GM12891 (cell line): Measurements from ENCODE around the gene CCDC144A. TPM values are rescaled to one million over a fixed set of nuclear protein-coding genes. Genes with fewer than 3 reads are reported as not detected.
"Not testable (repeated sequence)": the region's sequence is repeated elsewhere in the genome, so short reads cannot be mapped to it uniquely, and the experiment has no call there.

Experiments used
- DNase-seq: peaks from one replicate; pipeline ENCODE4 v3.0.0; 2011; ENCODE audit warnings: low spot score; ENCODE audit not compliant: insufficient read length
- FAIRE-seq: peaks from 2 replicates; lab custom pipeline; 2011; peaks lifted over from hg19 to GRCh38; lab: Jason Lieb, UNC
- PAX5 ChIP-seq: IDR thresholded peaks from 2 replicates; pipeline ENCODE4 v1.6.1; 2011; ENCODE audit warnings: low read length, moderate library complexity, mild to moderate bottlenecking; ENCODE audit not compliant: insufficient read depth, severe bottlenecking
- POLR2A ChIP-seq: IDR thresholded peaks from 2 replicates; pipeline ENCODE4 v1.6.1; 2011; ENCODE audit warnings: low read depth, low read length, control low read depth
- POLR2AphosphoS5 ChIP-seq: IDR thresholded peaks from 2 replicates; pipeline ENCODE4 v1.6.1; 2011; ENCODE audit warnings: low read depth, low read length, control low read depth
- POU2F2 ChIP-seq: IDR thresholded peaks from 2 replicates; pipeline ENCODE4 v1.6.1; 2011; ENCODE audit warnings: low read depth, mild to moderate bottlenecking, control low read depth, low read length, moderate library complexity
- SPI1 ChIP-seq: IDR thresholded peaks from 2 replicates; pipeline ENCODE4 v1.6.1; 2011; ENCODE audit warnings: low read depth, low read length, control low read depth
- TAF1 ChIP-seq: IDR thresholded peaks from 2 replicates; pipeline ENCODE4 v1.6.1; 2011; ENCODE audit warnings: low read depth, low read length, control low read depth
- polyA plus RNA-seq: library from polyadenylated mRNA; unstranded; fragments of >200 nt; gene quantifications from one replicate; pipeline ENCODE4 v1.2.1, GENCODE V29; 2012; ENCODE audit warnings: low read depth, missing spikeins, inconsistent platforms; ENCODE audit not compliant: missing spikeins

Gene CCDC144A
- 1.2 TPM for polyA plus RNA-seq

- peak; percentile 62 for FAIRE-seq
- DNase-seq, result not testable (repeated sequence)
These were observed at the start of gene CCDC144A for GRCh38 chr17:16689731-16690281. Gene CCDC144A, plus strand, starts transcription at chr17:16690241. Its CDS starts 160 bp downstream, at chr17:16690401.

GRCh38 chr17:16649585-16649984, 40.5 kb upstream of the CCDC144A start:
- FAIRE-seq, result no peak
- DNase-seq, result no peak
- TF ChIP-seq POLR2A, result no peak
- no peak for TF ChIP-seq POU2F2
- no peak for TF ChIP-seq SPI1
- TF ChIP-seq POLR2AphosphoS5, result no peak
- no peak for TF ChIP-seq PAX5
- TF ChIP-seq TAF1, result no peak

- no peak for FAIRE-seq
- DNase-seq, result no peak
These were observed 37.8 kb upstream of the CCDC144A start for GRCh38 chr17:16652252-16652651.

GRCh38 chr17:16652847-16653366, 37.1 kb upstream of the CCDC144A start:
- TF ChIP-seq TAF1, result no peak
- no peak for TF ChIP-seq SPI1
- TF ChIP-seq POLR2A, result no peak
- TF ChIP-seq PAX5, result no peak
- no peak for TF ChIP-seq POU2F2
- TF ChIP-seq POLR2AphosphoS5, result no peak
- DNase-seq (no peak), FAIRE-seq (peak; percentile 9)

More at GRCh38 chr17:16652252-16652651, 37.8 kb upstream of the CCDC144A start:
- TF ChIP-seq PAX5 (no peak), TAF1 (no peak), POLR2AphosphoS5 (no peak), POLR2A (no peak), POU2F2 (no peak), SPI1 (no peak)

GRCh38 chr17:16653367-16654041, 36.5 kb upstream of the CCDC144A start, which contains the start of gene ZNF624:
Gene ZNF624, minus strand, starts transcription at chr17:16653850.
- TF ChIP-seq TAF1 (0 out of 2 replicates have a peak, but pooled peaks have one; percentile 41), POLR2AphosphoS5 (0 out of 2 replicates have a peak, but pooled peaks have one; percentile 57), PAX5 (no peak), POLR2A (peak; percentile 48; the same call in 1 of the 2 replicates), POU2F2 (no peak)
- peak; percentile 98 for FAIRE-seq
- DNase-seq, result peak; percentile 86

GRCh38 chr17:16661217-16661616, 28.8 kb upstream of the CCDC144A start:
- TF ChIP-seq POU2F2 (no peak), PAX5 (no peak), TAF1 (no peak), SPI1 (no peak), POLR2AphosphoS5 (no peak), POLR2A (no peak)
- FAIRE-seq (no peak), DNase-seq (no peak)

GRCh38 chr17:16662936-16663335, 27.1 kb upstream of the CCDC144A start:
- FAIRE-seq (no peak), DNase-seq (no peak)

GRCh38 chr17:16666553-16666906, 23.5 kb upstream of the CCDC144A start:
- not testable (repeated sequence) for DNase-seq, FAIRE-seq

More at GRCh38 chr17:16662936-16663335, 27.1 kb upstream of the CCDC144A start:
- TF ChIP-seq SPI1 (no peak), PAX5 (no peak), POLR2AphosphoS5 (no peak), POLR2A (no peak), TAF1 (no peak), POU2F2 (no peak)

GRCh38 chr17:16666907-16667636, 23.0 kb upstream of the CCDC144A start:
- DNase-seq, FAIRE-seq: not testable (repeated sequence)

- DNase-seq, result no peak
- FAIRE-seq, result no peak
- TF ChIP-seq PAX5, result no peak
- TF ChIP-seq SPI1, result no peak
- no peak for TF ChIP-seq TAF1
- TF ChIP-seq POLR2A, result no peak
- TF ChIP-seq POU2F2, result no peak
- TF ChIP-seq POLR2AphosphoS5, result no peak
These were observed 13.3 kb upstream of the CCDC144A start for GRCh38 chr17:16676676-16677268.

- not testable (repeated sequence) for FAIRE-seq, DNase-seq
These were observed 6.5 kb upstream of the CCDC144A start for GRCh38 chr17:16683290-16684138.

GRCh38 chr17:16686019-16686418, 4.0 kb upstream of the CCDC144A start:
- not testable (repeated sequence) for FAIRE-seq

GRCh38 chr17:16687151-16687550, 2.9 kb upstream of the CCDC144A start:
- not testable (repeated sequence) for DNase-seq, FAIRE-seq

More at GRCh38 chr17:16686019-16686418, 4.0 kb upstream of the CCDC144A start:
- not testable (repeated sequence) for DNase-seq

GRCh38 chr17:16690447-16690846, 406 bp downstream of the CCDC144A start:
- not testable (repeated sequence) for FAIRE-seq

More at GRCh38 chr17:16690447-16690846, 406 bp downstream of the CCDC144A start:
- not testable (repeated sequence) for DNase-seq
